ENCODE results near the gene ZNF382.
"Not testable (repeated sequence)": the region's sequence is repeated elsewhere in the genome, so short reads cannot be mapped to it uniquely, and the experiment has no call there.

The ZNF382 gene

DNA sequence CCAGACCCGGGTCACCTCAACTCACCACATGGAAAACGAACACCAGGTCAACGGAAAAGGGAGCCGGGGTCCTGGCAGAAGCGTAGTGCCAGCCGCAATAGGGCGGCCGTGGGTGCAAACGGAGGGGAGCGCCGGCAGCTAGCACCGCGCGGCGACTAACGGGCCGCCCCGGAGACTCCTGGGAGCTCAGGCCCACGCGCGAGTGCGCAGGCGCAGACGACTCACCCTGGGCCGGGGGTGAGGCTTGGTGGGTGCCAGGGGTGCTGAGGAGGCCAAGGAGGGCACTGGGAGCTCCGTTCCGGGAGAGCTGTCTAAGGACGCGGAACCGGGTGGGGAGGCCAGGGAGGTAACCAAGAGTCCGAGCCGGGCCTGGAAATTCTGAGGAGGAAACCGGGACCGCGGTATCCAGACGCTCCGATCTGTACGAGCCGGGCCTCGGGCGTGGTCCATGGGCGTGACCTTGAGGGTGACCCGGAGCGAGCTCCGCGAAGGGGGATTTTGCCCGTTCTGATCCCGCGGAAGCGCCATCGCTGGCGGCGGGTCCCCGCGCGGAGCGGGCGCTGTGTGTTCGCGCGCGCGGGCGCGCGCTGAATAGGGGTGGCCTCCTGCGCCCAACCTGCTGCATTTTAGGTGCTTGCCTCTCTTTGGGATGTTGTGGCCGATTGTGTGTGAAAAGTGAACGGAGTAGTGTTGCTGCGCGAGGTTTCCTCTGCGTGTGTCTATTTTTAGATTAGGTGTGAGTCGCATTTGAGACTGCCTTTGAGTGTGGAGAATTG lies at the start of gene ZNF382:
Gene ZNF382, plus strand, starts transcription at position 213 of the 776 bp plus-strand sequence. CDS start 4,602 bp downstream, outside the sequence.
- DNase-seq, result peak; percentile 89 to 93
- no peak for TF ChIP-seq GATA1 (IDR thresholded peaks at IDR 0.05; ENCODE audit: low read depth, low read length)
- peak; percentile 87 for TF ChIP-seq POLR2A (IDR thresholded peaks at IDR 0.05; ENCODE audit: low read length)

GRCh38 chr19:36564391-36564790 lies 40.7 kb upstream of the ZNF382 start:
- no peak for DNase-seq
- TF ChIP-seq GATA1 (IDR thresholded peaks at IDR 0.05; ENCODE audit: low read depth, low read length) (no peak), POLR2A (IDR thresholded peaks at IDR 0.05; ENCODE audit: low read length) (no peak)

DNA sequence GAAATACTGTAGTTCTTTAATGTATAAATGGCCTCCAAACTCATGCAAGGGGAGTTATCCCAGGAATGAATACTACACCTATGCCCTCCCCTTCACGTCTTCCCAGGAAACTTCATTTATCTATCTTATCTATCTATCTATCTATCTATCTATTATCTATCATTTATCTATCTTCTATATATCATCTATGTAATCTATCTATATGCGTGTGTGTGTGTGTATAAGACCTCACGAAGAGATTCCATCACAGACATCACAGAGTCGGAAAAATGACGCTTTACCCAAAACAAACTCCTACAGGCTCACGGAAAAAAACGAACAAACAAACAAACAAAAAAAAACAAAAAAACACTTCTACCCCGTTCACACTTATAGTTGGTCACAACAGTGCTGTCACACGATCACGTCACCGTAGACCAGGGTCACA lies 32.5 kb upstream of the ZNF382 start:
- DNase-seq, result no peak
- TF ChIP-seq GATA1 (IDR thresholded peaks at IDR 0.05; ENCODE audit: low read depth, low read length) (no peak), POLR2A (IDR thresholded peaks at IDR 0.05; ENCODE audit: low read length) (no peak)

DNA sequence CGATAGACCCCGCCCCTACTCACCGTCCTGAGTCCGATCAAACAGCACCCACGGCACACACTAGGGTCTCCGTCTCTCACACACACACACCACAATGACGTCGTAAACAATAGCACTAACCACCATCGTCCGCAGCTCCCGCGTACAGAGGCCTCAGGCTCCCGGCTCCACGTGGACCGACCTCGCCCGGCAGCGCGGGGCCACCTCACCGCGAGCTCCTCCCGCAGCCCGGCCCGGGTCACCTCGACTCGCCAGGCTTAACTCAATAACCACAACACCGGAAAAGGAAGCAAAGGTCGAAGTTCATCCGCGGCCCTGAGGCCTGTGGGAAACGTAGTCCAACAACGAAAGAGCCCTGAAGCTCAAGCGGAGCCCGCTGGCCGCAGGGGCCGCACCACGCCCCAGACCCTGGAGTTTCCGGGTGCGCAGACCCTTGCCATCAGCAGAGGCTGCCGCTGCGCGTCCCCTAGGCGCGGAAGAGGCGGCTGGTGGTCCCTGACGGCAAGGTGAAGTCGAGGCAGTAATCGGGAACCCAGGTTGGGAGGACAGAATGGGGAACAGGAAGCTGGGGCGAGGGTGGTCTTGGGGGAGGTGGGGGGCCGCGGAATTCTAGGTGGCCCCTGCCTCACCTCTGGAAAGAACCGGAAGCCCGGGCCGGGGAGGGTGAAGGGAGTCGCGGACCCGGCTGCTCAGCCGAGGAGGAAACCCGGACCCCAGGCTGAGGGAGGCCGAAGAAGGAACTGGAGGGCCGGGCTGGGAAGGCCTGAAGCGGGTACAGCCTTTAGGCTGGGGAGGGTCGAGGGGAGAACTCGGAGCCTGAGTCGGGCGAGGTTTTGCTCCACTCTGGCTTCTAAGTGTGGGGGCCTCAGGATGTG lies 31.9 kb upstream of the ZNF382 start, which contains the start of gene ZNF529:
Gene ZNF529, minus strand, starts transcription at position 273 of the 875 bp plus-strand sequence. CDS start 946 bp downstream, outside the sequence.
- no peak for TF ChIP-seq GATA1 (IDR thresholded peaks at IDR 0.05; ENCODE audit: low read depth, low read length)
- peak; percentile 94 for TF ChIP-seq POLR2A (IDR thresholded peaks at IDR 0.05; ENCODE audit: low read length)
- peak; percentile 93 to 94 for DNase-seq

GRCh38 chr19:36573895-36574720 lies 31.0 kb upstream of the ZNF382 start:
- DNase-seq, result no peak
- TF ChIP-seq GATA1 (IDR thresholded peaks at IDR 0.05; ENCODE audit: low read depth, low read length) (no peak), POLR2A (IDR thresholded peaks at IDR 0.05; ENCODE audit: low read length) (no peak)

DNA sequence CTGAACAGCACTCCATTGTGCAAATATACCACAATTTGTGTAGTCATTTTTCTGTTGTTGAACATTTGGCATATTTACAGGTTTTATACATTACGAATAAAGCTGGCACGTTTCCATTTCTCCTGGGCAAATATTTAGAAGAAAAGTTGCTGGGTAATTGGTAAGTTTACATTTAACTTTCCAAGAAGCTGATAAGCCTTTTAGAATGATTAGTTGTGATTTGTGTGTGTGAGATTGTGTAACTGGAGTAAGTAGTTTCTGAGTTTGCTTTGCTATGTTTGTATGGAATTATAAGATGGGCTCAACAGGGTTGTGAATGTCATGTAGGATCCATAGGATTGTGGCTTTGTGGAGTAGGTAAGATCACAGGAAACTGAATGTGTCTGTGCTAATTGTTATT lies 30.4 kb upstream of the ZNF382 start:
- DNase-seq, result no peak
- no peak for TF ChIP-seq POLR2A (IDR thresholded peaks at IDR 0.05; ENCODE audit: low read length)
- TF ChIP-seq GATA1 (IDR thresholded peaks at IDR 0.05; ENCODE audit: low read depth, low read length), result no peak

DNA sequence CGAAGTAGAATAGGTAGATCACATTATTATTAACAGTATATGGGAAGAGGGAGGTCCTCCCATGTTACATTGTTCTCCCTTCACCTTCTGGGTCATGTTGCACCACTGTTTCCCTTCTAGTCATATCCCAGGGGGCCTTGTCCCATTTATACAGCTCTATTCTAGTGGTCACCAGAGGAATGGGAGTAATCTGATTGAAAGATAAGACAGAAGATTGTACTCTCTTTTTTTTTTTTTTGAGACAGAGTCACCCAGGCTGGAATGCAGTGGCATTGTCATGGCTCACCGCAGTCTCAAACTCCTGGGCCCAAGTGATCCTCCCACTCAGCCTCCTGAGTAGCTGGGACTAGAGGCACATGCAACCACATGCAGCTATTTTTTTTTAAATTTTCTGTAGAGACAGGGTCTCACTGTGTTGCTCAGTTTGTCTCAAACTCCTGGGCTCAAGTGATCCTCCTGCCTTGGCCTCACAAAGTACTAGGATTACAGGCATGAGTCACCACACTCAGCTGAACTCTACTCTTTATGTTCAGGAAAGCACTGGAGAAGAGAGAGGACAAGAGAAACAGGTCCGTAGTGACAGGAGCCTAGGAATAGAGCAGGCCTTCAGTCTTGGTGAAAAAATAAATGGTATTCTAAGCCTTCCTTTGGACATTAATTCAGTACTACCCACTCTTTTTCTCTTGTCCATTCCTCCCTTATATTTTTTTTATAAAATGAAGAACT lies 27.7 kb upstream of the ZNF382 start:
- TF ChIP-seq POLR2A (IDR thresholded peaks at IDR 0.05; ENCODE audit: low read length) (no peak), GATA1 (IDR thresholded peaks at IDR 0.05; ENCODE audit: low read depth, low read length) (no peak)
- DNase-seq, result no peak

- DNase-seq, result peak in 1 of 2 experiments; percentile 26
- TF ChIP-seq POLR2A (IDR thresholded peaks at IDR 0.05; ENCODE audit: low read length) (no peak), GATA1 (IDR thresholded peaks at IDR 0.05; ENCODE audit: low read depth, low read length) (no peak)
Measured at GRCh38 chr19:36579255-36579654, 25.9 kb upstream of the ZNF382 start.

DNA sequence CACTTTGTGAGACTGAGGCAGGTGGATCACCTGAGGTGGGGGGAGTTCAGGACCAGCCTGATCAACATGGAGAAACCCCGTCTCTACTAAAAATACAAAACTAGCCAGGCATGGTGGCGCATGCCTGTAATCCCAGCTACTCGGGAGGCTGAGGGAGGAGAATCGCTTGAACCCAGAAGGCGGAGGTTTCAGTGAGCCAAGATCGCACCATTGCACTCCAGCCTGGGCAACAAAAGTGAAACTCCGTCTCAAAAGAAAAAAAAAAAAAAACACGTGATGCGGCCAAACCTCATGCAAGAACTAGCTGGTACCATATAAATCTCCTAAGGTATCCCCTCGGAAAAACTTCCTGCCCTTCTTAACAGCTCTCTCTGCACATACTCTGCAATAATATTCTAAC lies 2.4 kb upstream of the ZNF382 start:
- not testable (repeated sequence) for DNase-seq

DNA sequence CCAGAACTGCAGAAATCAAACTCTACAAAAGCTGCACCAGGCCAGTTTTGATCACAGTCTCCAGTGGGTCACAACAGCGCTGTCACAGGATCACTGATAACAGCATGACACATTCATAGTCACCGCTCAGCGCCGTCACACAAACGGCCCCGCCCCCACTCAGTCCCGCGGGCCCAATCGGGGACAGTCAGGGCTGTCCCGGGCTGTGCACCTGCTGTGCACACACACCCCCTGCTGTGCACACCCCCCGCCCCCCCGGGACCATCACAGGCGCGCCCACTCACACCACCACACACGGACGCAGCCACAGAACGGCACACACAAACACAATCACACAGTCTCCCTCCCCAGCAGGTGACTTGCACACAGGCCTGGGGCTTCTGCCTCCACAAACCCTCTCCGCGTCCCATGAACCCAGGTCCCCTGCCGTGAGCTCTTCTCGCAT lies 435 bp upstream of the ZNF382 start:
- no peak for TF ChIP-seq GATA1 (IDR thresholded peaks at IDR 0.05; ENCODE audit: low read depth, low read length)
- TF ChIP-seq POLR2A (IDR thresholded peaks at IDR 0.05; ENCODE audit: low read length), result no peak
- peak; percentile 96 for DNase-seq

- peak in 1 of 2 experiments; percentile 76 for DNase-seq
Measured at GRCh38 chr19:36605877-36606478, 865 bp downstream of the ZNF382 start.

GRCh38 chr19:36627057-36627456 lies 21.9 kb downstream of the ZNF382 start:
- DNase-seq, result no peak
- TF ChIP-seq POLR2A (IDR thresholded peaks at IDR 0.05; ENCODE audit: low read length), result no peak
- no peak for TF ChIP-seq GATA1 (IDR thresholded peaks at IDR 0.05; ENCODE audit: low read depth, low read length)

More at GRCh38 chr19:36605877-36606478, 865 bp downstream of the ZNF382 start:
- no peak for TF ChIP-seq POLR2A (IDR thresholded peaks at IDR 0.05; ENCODE audit: low read length)
- no peak for TF ChIP-seq GATA1 (IDR thresholded peaks at IDR 0.05; ENCODE audit: low read depth, low read length)
